GM21526 (cell line): ENCODE measurements around the gene NINL.
"Not testable (repeated sequence)": the region's sequence is repeated elsewhere in the genome, so short reads cannot be mapped to it uniquely, and the experiment has no call there.

Experiments used
- ATAC-seq: cut with Tn5 transposase; IDR thresholded peaks from one replicate; pipeline ENCODE4 v1.9.1; 2021; ENCODE audit warnings: moderate library complexity; ENCODE audit not compliant: unreplicated experiment, low FRiP score

Gene NINL

GRCh38 chr20:25600632-25601031 is 15.3 kb upstream of the NINL start:
- ATAC-seq = no peak

- ATAC-seq = no peak
Observed at GRCh38 chr20:25592135-25592852, 7.0 kb upstream of the NINL start.

GRCh38 chr20:25590778-25591177 is 5.4 kb upstream of the NINL start:
- ATAC-seq = not testable (repeated sequence)

- ATAC-seq = no peak
Observed at GRCh38 chr20:25588491-25588890, 3.2 kb upstream of the NINL start.

- ATAC-seq = no peak
Observed at GRCh38 chr20:25587536-25587935, 2.2 kb upstream of the NINL start.

- ATAC-seq = no peak
Observed at GRCh38 chr20:25586877-25587276, 1.5 kb upstream of the NINL start.

GRCh38 chr20:25583607-25584006 is 1.7 kb downstream of the NINL start:
- ATAC-seq = not testable (repeated sequence)

GRCh38 chr20:25580711-25581110 is 4.6 kb downstream of the NINL start:
- ATAC-seq = no peak

- no peak for ATAC-seq
Observed at GRCh38 chr20:25579081-25579770, 6.1 kb downstream of the NINL start.

- ATAC-seq = no peak
Observed at GRCh38 chr20:25576783-25577530, 8.4 kb downstream of the NINL start.

- ATAC-seq = no peak
Observed at GRCh38 chr20:25574411-25574810, 10.9 kb downstream of the NINL start.

- no peak for ATAC-seq
Observed at GRCh38 chr20:25573288-25574251, 11.8 kb downstream of the NINL start.

GRCh38 chr20:25571817-25572216 is 13.5 kb downstream of the NINL start:
- ATAC-seq = no peak

GRCh38 chr20:25571240-25571639 is 14.1 kb downstream of the NINL start:
- ATAC-seq = no peak

- ATAC-seq = no peak
Observed at GRCh38 chr20:25570148-25570530, 15.2 kb downstream of the NINL start.

- no peak for ATAC-seq
Observed at GRCh38 chr20:25567286-25567685, 18.0 kb downstream of the NINL start.

- no peak for ATAC-seq
Observed at GRCh38 chr20:25566821-25567220, 18.5 kb downstream of the NINL start.

GRCh38 chr20:25565578-25566157 is 19.7 kb downstream of the NINL start:
- no peak for ATAC-seq

GRCh38 chr20:25563876-25564275 is 21.5 kb downstream of the NINL start:
- ATAC-seq = no peak

- ATAC-seq = no peak
Observed at GRCh38 chr20:25563362-25563761, 22.0 kb downstream of the NINL start.
